KOPT-K1 (cell line): ENCODE data around the gene C19orf81.

Experiments
- H3K27ac ChIP-seq: fragments of 200-600 bp; sonication (generic); 2 replicates; pipeline ENCODE4 v1.5.1; 2016; ENCODE audit warnings: antibody characterized with exemption, mild to moderate bottlenecking, low read depth, low read length; ENCODE audit not compliant: poor library complexity, severe bottlenecking
- H3K36me3 ChIP-seq: fragments of 200-600 bp; sonication (generic); 2 replicates; pipeline ENCODE4 v1.5.1; 2017; ENCODE audit warnings: antibody characterized with exemption, mild to moderate bottlenecking, low read length, moderate library complexity; ENCODE audit not compliant: insufficient read depth
- H3K9me3 ChIP-seq: fragments of 200-600 bp; sonication (generic); 2 replicates; pipeline ENCODE4 v1.5.1; 2017; ENCODE audit warnings: antibody characterized with exemption, low read length, mild to moderate bottlenecking; ENCODE audit not compliant: insufficient read depth, poor library complexity, severe bottlenecking

Gene C19orf81

DNA sequence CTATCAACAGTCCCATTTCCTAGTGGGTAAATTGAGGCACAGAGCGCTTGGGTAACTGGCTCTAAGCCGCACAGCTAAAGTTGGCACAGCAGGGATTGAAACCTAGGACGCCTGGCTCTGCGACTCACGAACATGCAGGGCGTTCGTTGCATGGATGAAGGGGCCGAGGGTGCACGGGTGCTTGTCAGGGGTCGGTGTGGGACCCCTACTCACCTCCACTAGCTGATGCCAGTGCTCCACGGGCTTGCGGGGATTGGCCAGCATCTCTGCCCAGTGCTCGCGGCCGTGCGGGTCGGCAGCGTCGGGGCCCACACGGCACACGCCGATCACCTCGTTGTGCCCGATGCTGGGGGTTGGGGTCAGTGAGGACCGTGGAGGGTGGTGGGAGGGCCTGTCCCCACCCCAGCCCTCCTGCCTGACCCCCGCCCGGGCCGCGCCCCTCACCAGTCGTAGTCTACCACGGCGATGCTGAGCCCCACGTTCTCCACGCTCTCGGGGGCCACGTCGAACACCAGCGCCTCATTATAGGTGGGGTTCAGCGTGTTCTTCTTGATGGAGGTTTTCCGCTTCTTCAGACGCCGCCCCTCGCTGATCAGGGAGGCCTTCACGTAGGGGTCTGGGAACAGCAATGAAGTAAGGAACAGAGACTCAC, 24.2 kb upstream of the C19orf81 start:
- no peak overlapping the region for H3K27ac ChIP-seq
- H3K9me3 ChIP-seq = no peaks in the 10 kb centered on the region
- no peaks in the 10 kb centered on the region for H3K36me3 ChIP-seq

DNA sequence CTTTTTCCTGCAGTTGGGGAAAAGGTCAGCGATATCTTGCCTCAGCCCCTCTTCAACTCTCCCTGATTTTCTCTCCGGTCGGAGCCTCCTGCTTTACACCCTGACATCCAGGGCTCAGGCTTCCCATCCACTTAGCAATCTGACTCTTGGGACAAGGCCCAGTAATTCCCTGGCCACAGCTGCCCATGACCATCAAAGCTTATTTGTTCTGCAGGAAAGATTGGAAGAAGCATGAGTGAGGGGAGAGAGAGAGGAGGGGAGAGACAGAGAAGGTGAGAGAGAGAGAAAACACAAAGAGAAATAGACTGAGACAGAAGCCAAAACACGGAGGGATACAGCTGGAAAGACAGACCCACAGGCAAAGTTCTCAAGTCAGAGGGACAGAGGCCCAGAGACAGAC, 23.2 kb upstream of the C19orf81 start:
- no peaks in the 10 kb centered on the region for H3K9me3 ChIP-seq
- H3K36me3 ChIP-seq = no peaks in the 10 kb centered on the region
- no peak overlapping the region for H3K27ac ChIP-seq

DNA sequence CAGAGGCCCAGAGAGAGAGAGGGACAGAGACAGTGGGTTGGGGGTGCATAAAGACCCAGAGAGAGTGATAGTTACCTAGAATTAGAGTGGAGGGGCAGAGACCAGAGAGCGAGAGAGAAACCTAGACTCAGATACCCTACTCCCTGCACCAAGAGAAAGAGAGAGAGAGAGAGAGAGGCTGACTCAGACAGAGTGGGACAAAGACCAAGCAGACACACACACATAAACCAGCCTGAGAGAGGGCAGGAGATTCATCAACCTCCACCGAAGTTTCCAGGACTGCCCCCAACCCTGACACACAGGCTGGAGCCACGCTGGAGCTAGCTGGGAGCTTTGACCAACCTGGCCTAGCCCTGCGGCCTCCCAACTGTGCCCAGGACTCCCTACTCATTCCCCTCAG, 22.4 kb upstream of the C19orf81 start:
- Histone ChIP-seq H3K9me3 (no peaks in the 10 kb centered on the region), H3K27ac (no peak overlapping the region), H3K36me3 (no peaks in the 10 kb centered on the region)

DNA sequence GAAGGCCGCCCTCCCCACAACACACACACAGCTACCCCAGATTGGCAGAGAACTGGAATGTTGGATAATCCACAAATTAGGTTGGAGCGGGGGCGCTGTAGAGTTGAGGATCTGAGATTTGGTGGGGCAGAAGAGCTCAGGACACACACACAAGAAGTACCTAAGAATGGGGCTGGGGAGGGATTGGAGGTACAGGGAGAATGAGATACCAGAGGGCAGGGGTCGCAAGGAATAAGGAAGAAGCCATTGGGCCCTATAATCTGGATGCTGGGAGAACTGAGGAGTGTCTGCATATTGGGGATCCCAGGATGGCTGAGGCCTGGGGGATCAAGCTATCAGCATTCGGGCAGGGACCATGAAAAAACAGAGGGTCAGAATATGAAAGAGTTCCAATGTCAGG, 21.1 kb upstream of the C19orf81 start:
- H3K36me3 ChIP-seq = no peaks in the 10 kb centered on the region
- no peak overlapping the region for H3K27ac ChIP-seq
- no peaks in the 10 kb centered on the region for H3K9me3 ChIP-seq

DNA sequence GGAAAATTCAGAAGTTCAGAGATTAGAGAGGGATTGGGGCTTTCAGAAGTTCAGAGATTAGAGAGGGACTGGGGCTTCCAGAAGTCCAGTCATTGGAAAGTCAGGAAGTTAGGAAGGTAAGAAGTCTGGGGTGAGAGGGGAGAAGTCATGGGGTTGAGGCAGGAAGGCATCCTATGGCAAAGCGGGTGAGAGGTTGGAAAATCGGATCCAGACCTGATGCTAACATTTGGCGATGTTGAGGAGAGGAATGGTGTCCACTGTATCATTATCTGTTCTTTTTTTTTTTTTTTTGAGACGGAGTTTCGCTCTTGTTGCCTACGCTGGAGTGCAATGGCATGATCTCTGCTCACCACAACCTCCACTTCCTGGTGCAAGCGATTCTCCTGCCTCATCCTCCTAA, 20.7 kb upstream of the C19orf81 start:
- no peak overlapping the region for H3K27ac ChIP-seq
- no peaks in the 10 kb centered on the region for H3K36me3 ChIP-seq

DNA sequence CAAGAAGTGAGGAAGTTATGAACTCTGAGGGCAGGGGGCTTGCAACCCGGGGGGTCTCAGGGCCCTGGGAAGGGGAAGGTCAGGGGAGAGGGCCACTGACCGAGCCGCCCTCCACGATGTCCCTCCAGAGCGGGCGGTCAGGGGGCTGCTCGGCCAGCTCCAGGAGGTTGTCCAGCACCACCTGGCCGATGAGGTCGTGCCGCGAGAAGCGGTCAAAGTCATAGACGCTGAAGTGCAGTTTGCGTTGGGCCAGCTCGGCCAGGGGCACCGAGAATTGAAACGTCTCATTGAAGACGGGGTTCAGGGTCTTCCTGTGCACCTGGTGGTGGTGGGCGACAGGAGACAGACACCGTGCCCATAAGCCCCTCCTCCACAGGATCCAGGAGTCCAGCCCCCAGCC, 20.1 kb upstream of the C19orf81 start:
- Histone ChIP-seq H3K36me3 (no peaks in the 10 kb centered on the region), H3K9me3 (peaks cover 10% of the 10 kb centered on the region), H3K27ac (no peak overlapping the region)

More for the DNA sequence above, 20.7 kb upstream of the C19orf81 start:
- H3K9me3 ChIP-seq = peaks cover 3% of the 10 kb centered on the region

DNA sequence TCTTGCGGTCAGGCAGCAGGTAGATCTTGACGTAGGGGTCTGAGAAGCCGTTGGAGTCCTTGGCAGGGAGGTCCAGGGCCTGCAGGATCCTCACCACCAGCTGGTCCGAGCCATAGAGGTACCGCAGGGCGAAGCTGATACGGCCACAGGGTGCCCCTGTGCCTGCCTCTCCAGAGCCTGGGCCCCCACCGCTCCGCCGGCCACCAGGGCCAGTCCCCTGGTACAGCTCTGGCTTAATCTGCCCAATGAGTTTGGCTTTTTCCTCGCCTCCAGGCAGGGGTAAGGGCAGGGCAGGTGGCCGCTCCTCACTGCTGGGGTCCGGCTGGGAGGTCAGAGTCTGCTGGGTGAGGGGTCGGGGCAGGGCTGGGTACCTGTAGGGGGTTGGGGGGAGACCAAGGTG, 19.4 kb upstream of the C19orf81 start:
- H3K36me3 ChIP-seq = no peaks in the 10 kb centered on the region
- H3K27ac ChIP-seq = no peak overlapping the region
- peaks cover 16% of the 10 kb centered on the region for H3K9me3 ChIP-seq

DNA sequence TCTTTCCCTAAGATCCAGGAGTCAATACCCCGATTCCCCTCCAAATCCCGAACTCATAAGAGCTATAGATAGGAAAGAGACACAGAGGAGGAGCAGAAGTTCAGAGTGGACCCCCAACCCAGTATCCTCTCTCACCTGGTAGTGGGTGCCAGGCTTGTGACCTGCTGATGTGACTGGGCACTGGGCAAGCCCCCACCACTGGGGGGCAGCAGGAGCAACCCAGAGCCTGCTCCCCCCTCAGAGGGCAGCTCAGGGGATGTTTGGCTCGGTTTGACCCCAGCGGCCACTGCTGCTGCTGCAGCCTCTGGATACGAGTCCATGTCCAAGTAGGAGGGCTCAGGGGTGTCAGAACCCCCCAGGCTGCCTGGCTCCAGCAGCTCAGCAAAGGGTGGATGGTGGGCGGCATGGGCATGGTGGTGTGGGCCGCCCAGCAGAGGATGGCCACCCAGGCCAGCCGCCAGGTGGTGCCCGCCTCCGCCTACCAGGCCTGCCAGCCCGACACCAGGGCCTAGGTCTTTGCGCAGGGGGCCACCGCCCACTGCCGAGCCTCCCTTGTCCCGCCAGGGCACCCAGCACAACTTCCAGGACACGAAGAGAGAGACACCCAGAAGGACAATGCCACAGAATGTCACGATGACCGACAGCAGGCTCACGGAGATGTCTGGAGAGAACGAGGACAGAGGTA, 17.0 kb upstream of the C19orf81 start:
- no peak overlapping the region for H3K27ac ChIP-seq
- peaks cover 25% of the 10 kb centered on the region for H3K9me3 ChIP-seq
- no peaks in the 10 kb centered on the region for H3K36me3 ChIP-seq

DNA sequence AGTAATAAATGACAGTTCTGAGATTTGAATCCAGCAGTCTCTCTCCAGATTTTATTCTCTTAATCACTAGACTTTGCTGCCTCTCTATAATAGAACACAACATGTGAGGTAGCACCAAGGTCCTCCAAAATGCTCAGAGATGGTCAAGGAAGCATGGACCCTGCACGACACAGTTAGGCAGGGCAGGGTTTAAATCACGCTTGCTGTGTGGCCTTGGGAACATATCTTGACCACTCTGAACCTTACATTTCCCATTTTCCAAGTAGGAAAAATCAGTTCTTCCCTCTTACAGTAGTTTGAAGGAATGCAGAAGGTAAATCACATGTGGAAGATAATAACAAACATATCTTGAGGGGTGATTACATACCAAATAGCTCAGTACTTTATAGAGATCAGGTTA, 15.9 kb upstream of the C19orf81 start:
- H3K9me3 ChIP-seq = peaks cover 25% of the 10 kb centered on the region
- no peak overlapping the region for H3K27ac ChIP-seq

DNA sequence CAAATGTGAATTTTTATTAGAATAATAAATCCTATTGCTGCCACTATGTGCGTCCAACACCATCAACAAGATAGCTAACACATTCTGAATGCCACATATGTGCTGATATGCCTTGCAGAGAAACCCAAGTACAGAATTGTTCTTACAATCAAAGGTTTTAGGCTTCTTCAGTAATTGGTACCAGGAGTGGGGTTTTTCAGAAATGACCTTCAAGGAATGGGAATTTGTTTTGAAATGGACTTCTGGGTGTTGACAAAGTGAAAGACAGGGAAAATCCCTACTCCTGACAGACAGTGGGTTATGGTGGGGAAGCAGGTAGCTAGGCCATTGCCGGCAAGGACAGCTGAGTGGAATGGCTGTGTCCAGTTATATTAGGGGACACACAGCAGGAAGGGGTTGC, 15.3 kb upstream of the C19orf81 start:
- H3K9me3 ChIP-seq = peaks cover 25% of the 10 kb centered on the region

More for the DNA sequence above, 15.9 kb upstream of the C19orf81 start:
- H3K36me3 ChIP-seq = no peaks in the 10 kb centered on the region

DNA sequence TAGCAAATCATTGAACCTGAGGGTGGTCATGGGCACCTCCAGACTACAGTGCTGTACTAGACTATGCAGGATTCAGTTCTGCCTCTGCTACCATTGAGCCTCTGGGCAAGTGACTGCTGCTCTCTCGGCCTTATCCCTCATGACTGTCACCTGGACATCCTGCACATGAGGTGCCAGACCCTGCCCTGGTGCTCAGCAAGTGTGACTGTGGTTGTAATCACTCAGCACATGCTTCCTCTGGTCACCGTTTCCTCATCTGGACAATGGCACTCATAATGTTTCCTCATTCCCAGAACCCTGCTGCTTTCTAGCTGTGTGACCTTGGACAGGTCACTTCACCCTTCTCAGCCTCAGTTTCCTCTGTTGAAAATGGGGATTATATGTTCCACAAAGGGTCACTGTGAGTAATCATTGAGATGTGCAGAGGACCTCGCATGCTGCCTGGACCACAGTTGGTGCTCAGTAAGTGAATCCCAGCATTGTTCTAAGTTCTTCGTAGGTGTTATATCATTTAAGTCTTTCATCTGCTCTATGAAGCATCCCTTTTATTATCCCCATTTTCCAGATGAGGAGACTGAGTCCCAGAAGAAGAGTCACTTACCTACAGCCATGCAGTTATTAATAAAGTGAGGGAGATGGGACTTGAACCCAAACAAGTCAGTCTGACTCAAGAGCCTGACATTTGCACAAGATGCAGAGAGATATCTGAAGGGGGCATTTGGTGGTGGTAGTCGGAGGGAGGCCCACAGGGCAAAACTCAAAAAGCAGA, 12.7 kb upstream of the C19orf81 start:
- no peaks in the 10 kb centered on the region for H3K36me3 ChIP-seq
- no peak overlapping the region for H3K27ac ChIP-seq
- H3K9me3 ChIP-seq = peaks cover 25% of the 10 kb centered on the region

More for the DNA sequence above, 15.3 kb upstream of the C19orf81 start:
- Histone ChIP-seq H3K27ac (no peak overlapping the region), H3K36me3 (no peaks in the 10 kb centered on the region)

DNA sequence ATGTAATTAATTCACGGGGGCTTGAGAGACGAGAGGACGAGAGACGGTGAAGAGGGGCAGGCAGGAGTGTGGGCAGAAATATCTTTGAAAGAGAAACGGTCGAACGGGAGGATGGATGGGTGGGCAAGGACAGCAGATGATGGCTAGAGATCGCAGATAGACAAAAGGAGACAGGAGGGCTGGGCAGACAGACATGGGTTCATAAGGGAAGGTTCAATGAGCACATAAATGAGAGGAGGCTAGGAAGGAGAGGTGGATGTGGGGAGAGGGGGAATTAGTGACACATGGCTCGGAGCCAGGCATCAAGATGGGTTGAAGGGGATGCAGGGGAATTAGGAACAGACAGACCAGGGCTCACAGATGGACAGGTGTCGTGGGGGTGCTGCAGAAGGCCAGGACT, 10.6 kb upstream of the C19orf81 start:
- no peak overlapping the region for H3K27ac ChIP-seq
- H3K36me3 ChIP-seq = no peaks in the 10 kb centered on the region
- peaks cover 21% of the 10 kb centered on the region for H3K9me3 ChIP-seq

DNA sequence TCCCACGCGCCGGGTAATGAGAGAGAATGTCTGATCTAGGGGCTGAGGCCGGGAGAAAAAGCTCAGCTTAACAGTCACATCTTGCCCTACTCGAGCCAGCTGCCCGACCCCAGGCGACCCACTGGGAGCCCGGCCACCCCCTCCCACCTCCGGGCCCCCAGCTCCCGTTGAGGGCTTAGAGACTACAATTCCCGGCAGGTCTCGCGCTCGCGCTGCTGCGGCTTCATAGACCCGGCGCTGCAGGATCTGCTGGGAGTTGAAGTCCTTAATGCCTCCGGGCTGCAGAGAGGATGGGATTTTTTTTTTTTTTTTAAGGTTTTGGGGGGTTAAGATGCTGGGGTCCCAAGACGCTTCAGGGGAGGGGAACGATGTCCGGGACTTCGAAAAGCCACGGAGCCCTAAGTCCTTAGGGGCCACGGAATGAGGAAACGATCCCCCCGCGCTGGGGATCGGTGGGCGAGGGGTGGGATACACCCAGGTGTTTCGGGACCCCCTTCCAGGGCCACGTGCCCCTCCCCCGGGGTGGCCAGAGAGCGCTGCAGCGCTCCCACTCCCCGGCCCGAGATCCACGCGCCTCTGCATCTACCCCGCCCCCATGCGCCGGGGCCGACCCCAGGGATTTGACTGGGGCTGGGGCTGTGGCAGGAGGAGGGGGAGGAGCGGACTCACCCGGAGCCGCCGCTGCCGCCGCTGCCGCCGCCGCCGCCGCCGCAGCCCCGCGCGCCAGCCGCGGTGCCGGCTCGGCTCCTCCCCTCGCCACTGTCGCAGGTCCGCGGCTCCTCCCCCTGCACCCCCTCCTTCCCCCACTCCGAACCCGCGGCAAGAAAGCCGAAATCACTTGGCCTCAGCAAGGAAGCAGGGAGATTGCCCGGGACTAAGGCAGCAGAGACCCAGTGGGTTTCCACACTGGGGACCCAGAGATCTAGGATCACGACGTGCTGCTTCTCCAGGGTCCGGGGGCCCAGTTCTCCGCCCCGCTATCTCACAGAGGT, 9.8 kb upstream of the C19orf81 start, which contains the start of gene SYT3:
TSS of gene SYT3 (minus strand) at position 761 of the 992 bp plus-strand sequence. CDS start 2,470 bp downstream, outside the sequence.
- H3K36me3 ChIP-seq = no peaks in the 10 kb centered on the region
- H3K27ac ChIP-seq = no peak within 1 kb of the TSS
- H3K9me3 ChIP-seq = peaks cover 13% of the 10 kb centered on the region

DNA sequence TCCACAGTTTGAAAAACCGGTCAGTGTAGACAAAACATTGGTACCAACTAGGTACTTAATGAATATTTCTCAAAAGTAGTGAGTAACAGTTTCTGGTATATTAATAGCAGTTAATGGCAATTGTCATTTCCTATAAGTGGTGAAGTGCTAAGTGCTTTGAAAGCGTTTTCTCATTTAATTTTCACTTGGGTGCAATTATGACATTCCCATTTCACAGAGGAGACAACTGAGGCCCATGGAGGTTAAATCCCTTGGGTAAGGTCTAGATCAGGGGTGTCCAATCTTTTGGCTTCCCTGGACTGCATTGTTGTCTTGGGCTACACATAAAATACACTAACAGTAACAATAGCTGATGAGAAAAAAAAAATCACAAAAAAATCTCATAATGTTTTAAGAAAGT, 8.9 kb upstream of the C19orf81 start:
- H3K36me3 ChIP-seq = no peaks in the 10 kb centered on the region
- peaks cover 4% of the 10 kb centered on the region for H3K9me3 ChIP-seq
- no peak overlapping the region for H3K27ac ChIP-seq
